HepG2 (cell line): ENCODE results near the gene ARRDC1. TPM values are rescaled to one million over a fixed set of nuclear protein-coding genes. Genes with fewer than 3 reads are reported as not detected.
A peak's percentile ranks its signal among the peaks of the same experiment; 100 is the strongest.

Experiments
- ARNT ChIP-seq: fragments of 450-650 bp; IDR thresholded peaks from 2 replicates; pipeline ENCODE4 v1.6.1; 2017
- ASH2L ChIP-seq: fragments of 300-600, 200-600 bp; sonication (generic); IDR thresholded peaks from 2 replicates; pipeline ENCODE4 v1.7.0; 2017; ENCODE audit warnings: low read depth, mild to moderate bottlenecking, moderate library complexity, mixed read lengths, low read length; ENCODE audit not compliant: insufficient read length
- CCAR2 ChIP-seq: fragments of 200-400 bp; formaldehyde crosslinking; optimal IDR thresholded peaks from 2 replicates; pipeline ENCODE3; 2018; ENCODE audit warnings: low read depth, mild to moderate bottlenecking, low read length, moderate library complexity
- HCFC1 ChIP-seq: fragments of 150-350 bp; IDR thresholded peaks from 2 replicates; pipeline ENCODE4 v1.6.1; 2014; ENCODE audit warnings: low read depth, low read length
- HMG20A ChIP-seq: IDR thresholded peaks from 2 replicates; pipeline ENCODE4 v1.6.1; 2016; ENCODE audit warnings: borderline replicate concordance
- LCORL ChIP-seq, 2 experiments: fragments of 450-650 bp in 1 of 2; sonication (generic) in 1 of 2; formaldehyde crosslinking in 1 of 2; IDR thresholded peaks; 2 replicates each; pipeline versions ENCODE4 v1.5.0 to v1.6.1; 2017 to 2020; ENCODE audit warnings: antibody characterized with exemption in 1 of 2, missing genetic modification reagents in 1 of 2
- MEF2D ChIP-seq: sonication (generic); formaldehyde crosslinking; IDR thresholded peaks from 2 replicates; pipeline ENCODE4 v1.5.1; 2020; ENCODE audit warnings: mild to moderate bottlenecking, missing genetic modification reagents
- MEIS2 ChIP-seq: sonication (generic); formaldehyde crosslinking; IDR thresholded peaks from 2 replicates; pipeline ENCODE4 v1.9.0; 2021; ENCODE audit warnings: mild to moderate bottlenecking, missing genetic modification reagents
- MTA1 ChIP-seq: sonication (generic); formaldehyde crosslinking; IDR thresholded peaks from 2 replicates; pipeline ENCODE4 v1.4.0; 2020; ENCODE audit warnings: missing genetic modification reagents, mild to moderate bottlenecking, borderline replicate concordance
- NAIF1 ChIP-seq: sonication (generic); formaldehyde crosslinking; IDR thresholded peaks from 2 replicates; pipeline ENCODE4 v1.5.0; 2020; ENCODE audit warnings: mild to moderate bottlenecking, missing genetic modification reagents, borderline replicate concordance
- RBFOX2 ChIP-seq: fragments of 200-400 bp; formaldehyde crosslinking; IDR thresholded peaks from 2 replicates; pipeline ENCODE4 v1.6.1; 2017; ENCODE audit warnings: low read depth, mild to moderate bottlenecking, low read length
- RCOR2 ChIP-seq: IDR thresholded peaks from 2 replicates; pipeline ENCODE4 v1.6.1; 2016; ENCODE audit warnings: missing biosample characterization, missing genetic modification reagents
- RELA ChIP-seq: sonication (generic); formaldehyde crosslinking; IDR thresholded peaks from 2 replicates; pipeline ENCODE4 v1.4.0; 2020; ENCODE audit warnings: missing genetic modification reagents
- TOE1 ChIP-seq: sonication (generic); formaldehyde crosslinking; IDR thresholded peaks from 2 replicates; pipeline ENCODE4 v1.4.0; 2020; ENCODE audit warnings: mild to moderate bottlenecking, missing genetic modification reagents
- ZFP36L1 ChIP-seq: sonication (generic); formaldehyde crosslinking; IDR thresholded peaks from 2 replicates; pipeline ENCODE4 v1.8.0; 2022; ENCODE audit warnings: mild to moderate bottlenecking, missing genetic modification reagents, moderate library complexity
- ZFYVE20 ChIP-seq: sonication (generic); formaldehyde crosslinking; IDR thresholded peaks from 2 replicates; pipeline ENCODE4 v1.8.0; 2023; ENCODE audit warnings: low read depth, mild to moderate bottlenecking, moderate library complexity, missing genetic modification reagents, borderline replicate concordance
- ZNF451 ChIP-seq: sonication (generic); formaldehyde crosslinking; IDR thresholded peaks from 2 replicates; pipeline ENCODE4 v1.5.0; 2020; ENCODE audit warnings: mild to moderate bottlenecking, missing genetic modification reagents
- ZNF703 ChIP-seq: sonication (generic); formaldehyde crosslinking; IDR thresholded peaks from 2 replicates; pipeline ENCODE4 v1.5.1; 2020; ENCODE audit warnings: missing genetic modification reagents, mild to moderate bottlenecking, moderate library complexity, borderline replicate concordance
- ZNF724P ChIP-seq: sonication (generic); formaldehyde crosslinking; IDR thresholded peaks from 2 replicates; pipeline ENCODE4 v1.8.0; 2022; ENCODE audit warnings: missing genetic modification reagents, borderline replicate concordance
- ZNF839 ChIP-seq: sonication (generic); formaldehyde crosslinking; IDR thresholded peaks from 2 replicates; pipeline ENCODE4 v1.4.0; 2020; ENCODE audit warnings: missing genetic modification reagents, mild to moderate bottlenecking, borderline replicate concordance
- ZSCAN22 ChIP-seq: sonication (generic); formaldehyde crosslinking; IDR thresholded peaks from 2 replicates; pipeline ENCODE4 v1.4.0; 2020; ENCODE audit warnings: mild to moderate bottlenecking, missing genetic modification reagents
- polyA plus RNA-seq, 8 experiments: library from polyadenylated mRNA; depleted of rRNA in 3 of 8; stranded (reverse) in 7 of 8; unstranded in 1 of 8; fragments of >200 nt; fragmentation: Illumina TruSeq in 4 of 8; extraction: Trizol in 4 of 8; gene quantifications; 2 replicates each; pipeline versions ENCODE4 v1.2.1 to v1.2.3, GENCODE V29; 2011 to 2016; ENCODE audit warnings: low read depth in 4 of 8, missing spikeins in 1 of 8, mixed read lengths in 1 of 8; ENCODE audit not compliant: insufficient read depth in 1 of 8
- total RNA-seq, 5 experiments: library from RNA; depleted of rRNA; stranded (reverse); fragments of >200 nt; fragmentation: Illumina TruSeq; extraction: Trizol; gene quantifications; 2 replicates each; pipeline ENCODE4 v1.2.3, GENCODE V29; 2016; ENCODE audit warnings: low read depth in 1 of 5
- TF ChIP-seq, protein P1 (sequence below): sonication (generic); formaldehyde crosslinking; IDR thresholded peaks from 2 replicates; pipeline ENCODE4 v1.8.1; 2023; ENCODE audit warnings: mild to moderate bottlenecking, missing genetic modification reagents
- TF ChIP-seq, protein P2 (sequence below): sonication (generic); formaldehyde crosslinking; IDR thresholded peaks from 2 replicates; pipeline ENCODE4 v1.4.0; 2020; ENCODE audit warnings: mild to moderate bottlenecking, missing genetic modification reagents
- TF ChIP-seq, protein P3 (sequence below): sonication (generic); formaldehyde crosslinking; IDR thresholded peaks from 2 replicates; pipeline ENCODE4 v1.8.1; 2023; ENCODE audit warnings: mild to moderate bottlenecking, inconsistent platforms, moderate library complexity, missing genetic modification reagents, borderline replicate concordance
- TF ChIP-seq, protein P4 (sequence below): IDR thresholded peaks from 2 replicates; pipeline ENCODE4 v1.6.1; 2016
- TF ChIP-seq, protein P5 (sequence below): IDR thresholded peaks from 2 replicates; pipeline ENCODE4 v1.6.1; 2018; ENCODE audit warnings: missing genetic modification reagents

The ARRDC1 gene
- total and polyA plus RNA-seq, 2 of the 13 experiments (the other 11 are each of a cell fraction or from before 2014, with no cell fraction given), result 21.7 to 44.4 TPM

DNA sequence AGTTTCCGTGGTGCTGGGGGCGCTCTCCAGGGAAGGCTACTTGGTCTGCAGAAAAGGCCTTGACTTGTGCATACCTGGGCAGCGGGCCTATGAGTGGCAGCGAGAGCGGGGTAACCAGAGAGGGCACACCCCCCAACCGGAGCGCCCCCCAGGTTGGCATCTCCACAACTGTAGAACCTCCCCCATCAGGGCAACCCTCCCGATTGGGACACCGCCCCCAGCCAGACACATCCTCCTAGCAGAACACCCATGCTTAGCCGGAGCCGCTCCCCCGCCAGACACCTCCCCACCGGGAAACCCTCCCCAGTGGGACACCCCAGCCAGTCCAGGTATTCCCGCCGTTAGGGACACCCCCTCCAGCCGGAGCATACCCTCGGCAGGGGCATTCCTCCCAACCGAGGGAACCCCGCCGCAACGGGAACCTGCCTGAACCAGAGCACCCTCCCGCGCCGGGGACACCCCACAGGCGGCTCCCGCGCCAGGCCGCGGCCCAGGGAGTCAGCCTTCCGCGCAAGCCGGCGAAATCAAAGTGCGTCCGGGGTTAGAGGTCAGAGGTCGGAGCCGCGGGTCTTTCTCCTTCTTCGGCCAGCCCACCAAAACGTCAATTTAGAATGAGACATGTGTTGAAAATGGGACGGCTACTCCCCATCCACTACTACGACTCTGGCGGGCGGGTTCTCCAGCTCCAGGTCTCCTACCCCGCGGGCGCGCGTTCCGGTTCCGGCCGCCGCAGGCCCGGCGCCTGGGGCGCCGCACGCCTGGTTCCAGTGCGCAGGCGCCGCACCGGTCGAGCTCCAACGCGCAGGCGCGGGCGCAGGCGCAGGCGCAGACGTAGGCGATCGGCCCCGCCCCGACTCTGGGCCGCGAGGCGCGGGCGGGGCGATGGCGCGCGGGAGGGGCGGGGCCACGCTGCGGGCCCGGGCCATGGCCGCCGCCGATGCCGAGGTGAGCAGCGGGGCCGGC, 12.9 kb downstream of the ARRDC1 start, which contains the start of gene EHMT1 (continued):
- TF ChIP-seq RCOR2 (CRISPR knock-in tag) (no peak), ARNT (no peak), TOE1 (CRISPR knock-in tag) (no peak), NAIF1 (CRISPR knock-in tag) (no peak), ASH2L (peak; percentile 82), ZFYVE20 (no peak), HCFC1 (peak; percentile 45; the same call in 1 of the 2 replicates), ZNF839 (CRISPR knock-in tag) (peak; percentile 100), MEIS2 (CRISPR knock-in tag) (peak; percentile 65; the same call in 1 of the 2 replicates), RBFOX2 (peak; percentile 72), ZNF703 (peak; percentile 70; the same call in 1 of the 2 replicates), CCAR2 (no peak), ZNF724P (CRISPR knock-in tag) (peak; percentile 43; the same call in 1 of the 2 replicates), MTA1 (CRISPR knock-in tag) (no peak; the same call in 1 of the 2 replicates), LCORL (IDR thresholded peaks at IDR 0.05) (no peak), LCORL (CRISPR knock-in tag; IDR thresholded peaks at IDR 0.05) (no peak), ZSCAN22 (no peak), ZFP36L1 (no peak), MEF2D (CRISPR knock-in tag) (peak; percentile 80; the same call in 1 of the 2 replicates), RELA (0 out of 2 replicates have a peak, but pooled peaks have one; percentile 71), ZNF451 (CRISPR knock-in tag) (no peak), HMG20A (CRISPR knock-in tag) (no peak)
- TF ChIP-seq, protein P1, sequence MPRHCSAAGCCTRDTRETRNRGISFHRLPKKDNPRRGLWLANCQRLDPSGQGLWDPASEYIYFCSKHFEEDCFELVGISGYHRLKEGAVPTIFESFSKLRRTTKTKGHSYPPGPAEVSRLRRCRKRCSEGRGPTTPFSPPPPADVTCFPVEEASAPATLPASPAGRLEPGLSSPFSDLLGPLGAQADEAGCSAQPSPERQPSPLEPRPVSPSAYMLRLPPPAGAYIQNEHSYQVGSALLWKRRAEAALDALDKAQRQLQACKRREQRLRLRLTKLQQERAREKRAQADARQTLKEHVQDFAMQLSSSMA (CRISPR knock-in tag), result no peak
- TF ChIP-seq, protein P2, sequence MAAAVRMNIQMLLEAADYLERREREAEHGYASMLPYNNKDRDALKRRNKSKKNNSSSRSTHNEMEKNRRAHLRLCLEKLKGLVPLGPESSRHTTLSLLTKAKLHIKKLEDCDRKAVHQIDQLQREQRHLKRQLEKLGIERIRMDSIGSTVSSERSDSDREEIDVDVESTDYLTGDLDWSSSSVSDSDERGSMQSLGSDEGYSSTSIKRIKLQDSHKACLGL (CRISPR knock-in tag), result peak; percentile 6; the same call in 1 of the 2 replicates
- TF ChIP-seq, protein P3, sequence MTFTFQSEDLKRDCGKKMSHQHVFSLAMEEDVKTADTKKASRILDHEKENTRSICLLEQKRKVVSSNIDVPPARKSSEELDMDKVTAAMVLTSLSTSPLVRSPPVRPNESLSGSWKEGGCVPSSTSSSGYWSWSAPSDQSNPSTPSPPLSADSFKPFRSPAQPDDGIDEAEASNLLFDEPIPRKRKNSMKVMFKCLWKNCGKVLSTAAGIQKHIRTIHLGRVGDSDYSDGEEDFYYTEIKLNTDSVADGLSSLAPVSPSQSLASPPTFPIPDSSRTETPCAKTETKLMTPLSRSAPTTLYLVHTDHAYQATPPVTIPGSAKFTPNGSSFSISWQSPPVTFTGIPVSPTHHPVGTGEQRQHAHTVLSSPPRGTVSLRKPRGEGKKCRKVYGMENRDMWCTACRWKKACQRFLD (CRISPR knock-in tag), result 0 out of 2 replicates have a peak, but pooled peaks have one; percentile 70
- TF ChIP-seq, protein P4, sequence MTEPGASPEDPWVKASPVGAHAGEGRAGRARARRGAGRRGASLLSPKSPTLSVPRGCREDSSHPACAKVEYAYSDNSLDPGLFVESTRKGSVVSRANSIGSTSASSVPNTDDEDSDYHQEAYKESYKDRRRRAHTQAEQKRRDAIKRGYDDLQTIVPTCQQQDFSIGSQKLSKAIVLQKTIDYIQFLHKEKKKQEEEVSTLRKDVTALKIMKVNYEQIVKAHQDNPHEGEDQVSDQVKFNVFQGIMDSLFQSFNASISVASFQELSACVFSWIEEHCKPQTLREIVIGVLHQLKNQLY (CRISPR knock-in tag), result no peak
- TF ChIP-seq, protein P5, sequence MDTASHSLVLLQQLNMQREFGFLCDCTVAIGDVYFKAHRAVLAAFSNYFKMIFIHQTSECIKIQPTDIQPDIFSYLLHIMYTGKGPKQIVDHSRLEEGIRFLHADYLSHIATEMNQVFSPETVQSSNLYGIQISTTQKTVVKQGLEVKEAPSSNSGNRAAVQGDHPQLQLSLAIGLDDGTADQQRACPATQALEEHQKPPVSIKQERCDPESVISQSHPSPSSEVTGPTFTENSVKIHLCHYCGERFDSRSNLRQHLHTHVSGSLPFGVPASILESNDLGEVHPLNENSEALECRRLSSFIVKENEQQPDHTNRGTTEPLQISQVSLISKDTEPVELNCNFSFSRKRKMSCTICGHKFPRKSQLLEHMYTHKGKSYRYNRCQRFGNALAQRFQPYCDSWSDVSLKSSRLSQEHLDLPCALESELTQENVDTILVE (CRISPR knock-in tag), result 0 out of 2 replicates have a peak, but pooled peaks have one; percentile 63
